ENCODE results near the gene HIF1A.
"Not testable (repeated sequence)": the region's sequence is repeated elsewhere in the genome, so short reads cannot be mapped to it uniquely, and the experiment has no call there.

Gene HIF1A

DNA sequence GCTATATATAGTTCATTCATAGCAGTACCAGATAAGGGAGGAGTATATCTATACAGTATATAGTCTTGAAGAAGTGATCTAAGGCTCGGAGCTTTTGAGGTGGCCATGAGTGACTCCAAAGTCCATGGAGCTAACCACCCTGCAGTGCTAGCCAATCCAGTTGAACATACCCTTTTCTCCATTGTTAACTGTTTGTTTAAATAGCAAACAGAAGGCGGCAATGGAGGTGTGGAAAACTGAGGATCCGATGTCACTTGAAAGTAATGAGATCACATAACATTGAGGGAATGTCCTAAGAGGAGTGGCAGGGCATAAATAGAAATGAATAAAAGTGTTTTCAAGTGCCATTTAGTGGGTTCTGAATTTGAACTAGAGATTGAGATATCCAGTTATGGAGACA lies 54.6 kb downstream of the HIF1A start:
- Histone ChIP-seq H3K9me3 (ENCODE audit: low read length) (no peaks in the 10 kb centered on the region), H3K27me3 (ENCODE audit: insufficient read depth, low read length) (no peaks in the 10 kb centered on the region), H3K4me3 (ENCODE audit: low read length) (no peak overlapping the region), H3K4me1 (ENCODE audit: insufficient read depth, low read length) (peaks cover 6% of the 10 kb centered on the region), H2AFZ (ENCODE audit: low read depth, low read length) (no peak overlapping the region), H3K36me3 (ENCODE audit: insufficient read depth, low read length) (peaks cover 41% of the 10 kb centered on the region)

DNA sequence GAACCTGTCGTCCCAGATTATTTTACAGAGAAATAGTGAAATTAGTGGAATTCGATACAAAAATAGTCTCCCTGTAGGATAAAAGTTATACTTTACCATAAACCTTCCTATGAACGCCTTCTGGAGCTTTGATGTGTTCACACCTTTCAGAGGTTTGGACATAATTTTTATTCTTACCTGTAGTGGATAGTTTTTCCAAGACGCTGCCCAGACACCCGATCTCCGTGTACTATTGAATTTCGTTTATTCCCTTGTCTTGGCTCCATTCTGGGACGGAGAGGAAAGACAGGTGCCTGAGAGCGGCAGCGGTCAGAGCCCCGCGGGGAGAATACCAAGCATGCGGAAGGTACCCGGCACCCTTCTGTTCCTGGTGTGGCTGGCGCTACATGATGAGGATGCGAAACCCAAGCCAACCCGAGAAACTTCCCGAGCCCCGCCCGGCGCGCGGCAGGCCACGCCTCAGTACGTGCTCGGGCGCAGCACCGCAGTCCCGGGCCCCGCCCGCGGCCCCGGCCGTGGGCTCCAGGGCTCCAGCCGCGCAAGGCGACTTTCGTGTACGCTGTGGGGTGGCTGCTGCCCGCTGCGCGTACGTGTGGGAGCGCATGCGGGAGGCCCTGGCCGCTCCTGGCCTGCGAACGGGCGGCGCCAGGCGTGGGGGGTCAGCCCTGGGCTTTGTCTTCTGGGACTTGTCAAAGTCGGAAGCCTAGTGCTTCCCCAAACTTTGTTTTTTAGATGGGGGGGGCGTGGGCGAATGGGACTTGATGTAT lies 55.6 kb downstream of the HIF1A start:
- Histone ChIP-seq H3K27me3 (ENCODE audit: insufficient read depth, low read length) (no peaks in the 10 kb centered on the region), H3K4me1 (ENCODE audit: insufficient read depth, low read length) (peaks cover 6% of the 10 kb centered on the region), H3K4me3 (ENCODE audit: low read length) (no peak overlapping the region), H2AFZ (ENCODE audit: low read depth, low read length) (no peak overlapping the region), H3K9me3 (ENCODE audit: low read length) (no peaks in the 10 kb centered on the region), H3K36me3 (ENCODE audit: insufficient read depth, low read length) (peaks cover 33% of the 10 kb centered on the region)

DNA sequence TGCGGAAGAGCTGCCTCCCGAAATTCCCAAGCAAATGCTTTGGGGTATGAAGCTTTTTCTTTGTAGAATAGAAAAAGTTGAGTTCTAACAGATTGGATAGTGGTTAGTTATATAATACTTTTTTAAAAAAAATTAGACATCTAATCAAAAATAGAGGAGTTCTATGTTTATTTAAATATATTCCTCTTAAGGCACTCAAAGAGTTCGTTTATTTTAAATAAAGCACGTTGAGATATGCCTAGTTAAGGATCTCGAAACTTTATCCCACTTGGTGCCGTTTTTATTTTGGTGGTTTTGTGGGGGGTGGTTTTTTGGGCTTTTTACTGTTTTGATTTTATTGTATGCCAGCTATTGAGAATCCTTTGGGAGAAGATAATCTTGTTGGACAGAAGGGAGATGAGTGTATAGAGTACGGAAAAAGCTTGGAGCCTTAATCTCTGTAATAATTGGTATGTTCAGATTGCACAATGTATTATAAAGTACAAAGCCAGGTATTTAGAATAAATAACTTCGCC lies 56.2 kb downstream of the HIF1A start:
- peaks cover 29% of the 10 kb centered on the region for H3K36me3 ChIP-seq (ENCODE audit: insufficient read depth, low read length)
- H3K9me3 ChIP-seq (ENCODE audit: low read length): no peaks in the 10 kb centered on the region

DNA sequence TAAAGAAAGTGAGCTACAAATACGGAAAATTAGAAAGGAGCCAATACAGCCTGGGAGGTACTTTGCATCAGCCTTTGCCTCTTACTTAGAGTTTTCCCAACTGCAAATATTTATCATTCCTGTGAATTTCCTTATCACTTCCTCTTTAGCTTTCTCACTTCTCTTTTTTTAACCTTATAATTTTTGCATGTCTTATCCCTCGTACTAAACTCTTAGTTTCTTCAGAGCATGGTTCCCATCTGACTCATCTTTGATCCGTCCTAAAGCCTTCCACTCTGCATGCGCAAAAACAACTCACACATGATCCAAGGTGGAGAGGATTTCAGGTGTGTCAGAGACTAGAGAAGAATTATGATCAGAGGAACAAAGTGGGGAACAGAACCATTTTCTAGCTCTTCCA lies 57.3 kb downstream of the HIF1A start:
- H3K4me1 ChIP-seq (ENCODE audit: insufficient read depth, low read length): peaks cover 6% of the 10 kb centered on the region
- no peak overlapping the region for H3K4me3 ChIP-seq (ENCODE audit: low read length)
- no peaks in the 10 kb centered on the region for H3K9me3 ChIP-seq (ENCODE audit: low read length)
- H2AFZ ChIP-seq (ENCODE audit: low read depth, low read length): no peak overlapping the region
- no peaks in the 10 kb centered on the region for H3K27me3 ChIP-seq (ENCODE audit: insufficient read depth, low read length)
- peaks cover 19% of the 10 kb centered on the region for H3K36me3 ChIP-seq (ENCODE audit: insufficient read depth, low read length)

More for the DNA sequence above, 56.2 kb downstream of the HIF1A start:
- no peak overlapping the region for H3K4me3 ChIP-seq (ENCODE audit: low read length)
- H3K27me3 ChIP-seq (ENCODE audit: insufficient read depth, low read length): no peaks in the 10 kb centered on the region
- H2AFZ ChIP-seq (ENCODE audit: low read depth, low read length): no peak overlapping the region
- H3K4me1 ChIP-seq (ENCODE audit: insufficient read depth, low read length): peaks cover 6% of the 10 kb centered on the region

DNA sequence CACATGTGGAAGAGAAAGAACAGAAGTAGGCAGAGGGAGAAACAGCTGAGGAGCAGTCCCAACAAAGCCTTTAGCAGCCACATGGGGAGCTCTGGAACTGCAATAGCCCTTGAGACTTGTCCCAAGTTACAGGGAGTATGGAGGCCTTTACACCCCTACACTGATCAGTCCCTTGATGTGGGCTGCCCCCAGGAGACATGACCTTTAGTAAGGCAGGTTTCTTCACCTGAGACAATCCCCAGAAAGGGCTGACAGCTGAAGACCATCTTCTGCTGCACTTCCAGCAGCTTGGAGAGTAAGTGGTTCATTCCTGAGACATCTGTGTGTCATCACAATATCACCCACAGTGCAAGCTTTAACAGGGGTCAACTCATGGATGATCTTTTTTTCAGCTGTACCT lies 58.3 kb downstream of the HIF1A start:
- no peak overlapping the region for H2AFZ ChIP-seq (ENCODE audit: low read depth, low read length)
- no peaks in the 10 kb centered on the region for H3K9me3 ChIP-seq (ENCODE audit: low read length)
- no peaks in the 10 kb centered on the region for H3K27me3 ChIP-seq (ENCODE audit: insufficient read depth, low read length)
- H3K4me1 ChIP-seq (ENCODE audit: insufficient read depth, low read length): peaks cover 6% of the 10 kb centered on the region
- H3K36me3 ChIP-seq (ENCODE audit: insufficient read depth, low read length): peaks cover 12% of the 10 kb centered on the region
- H3K4me3 ChIP-seq (ENCODE audit: low read length): no peak overlapping the region

DNA sequence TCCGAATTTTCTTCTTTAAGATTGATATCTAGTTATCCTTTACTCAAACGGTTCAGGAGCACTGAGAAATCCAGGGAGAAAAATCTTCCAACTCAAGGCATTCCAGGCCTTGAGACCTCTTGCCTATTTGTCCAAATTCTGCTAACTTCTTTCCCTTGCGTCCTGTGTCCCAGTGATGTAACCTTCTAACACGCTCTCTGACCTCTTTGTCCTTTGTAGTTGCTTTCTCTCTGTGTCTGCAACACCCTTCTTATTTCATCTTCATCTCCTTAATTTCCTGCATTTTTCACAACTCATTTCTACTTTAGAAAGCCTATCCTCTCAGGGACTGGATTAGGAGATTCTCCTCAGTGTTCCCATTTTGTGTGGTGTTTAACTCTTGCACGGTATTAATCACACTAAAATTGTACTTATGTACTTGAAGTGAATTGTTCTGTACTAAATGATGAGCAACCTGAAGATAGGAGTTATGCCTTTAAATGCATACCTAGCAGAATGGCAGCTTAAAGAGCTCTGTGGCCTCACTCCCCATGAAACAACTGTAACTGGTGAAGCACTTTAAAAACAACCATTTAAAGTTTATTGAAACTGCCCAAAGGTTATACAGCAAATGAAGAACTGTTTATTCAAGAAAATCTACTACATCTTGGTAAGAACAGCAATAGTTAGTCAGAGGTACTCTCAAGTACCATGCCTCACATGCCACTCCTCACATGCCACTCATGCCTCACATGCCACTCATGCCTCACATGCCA lies 59.5 kb downstream of the HIF1A start:
- H3K36me3 ChIP-seq (ENCODE audit: insufficient read depth, low read length): peaks cover 8% of the 10 kb centered on the region
- H3K4me3 ChIP-seq (ENCODE audit: low read length): no peak overlapping the region
- H3K4me1 ChIP-seq (ENCODE audit: insufficient read depth, low read length): peaks cover 6% of the 10 kb centered on the region
- H3K9me3 ChIP-seq (ENCODE audit: low read length): no peaks in the 10 kb centered on the region
- H2AFZ ChIP-seq (ENCODE audit: low read depth, low read length): no peak overlapping the region
- H3K27me3 ChIP-seq (ENCODE audit: insufficient read depth, low read length): no peaks in the 10 kb centered on the region

DNA sequence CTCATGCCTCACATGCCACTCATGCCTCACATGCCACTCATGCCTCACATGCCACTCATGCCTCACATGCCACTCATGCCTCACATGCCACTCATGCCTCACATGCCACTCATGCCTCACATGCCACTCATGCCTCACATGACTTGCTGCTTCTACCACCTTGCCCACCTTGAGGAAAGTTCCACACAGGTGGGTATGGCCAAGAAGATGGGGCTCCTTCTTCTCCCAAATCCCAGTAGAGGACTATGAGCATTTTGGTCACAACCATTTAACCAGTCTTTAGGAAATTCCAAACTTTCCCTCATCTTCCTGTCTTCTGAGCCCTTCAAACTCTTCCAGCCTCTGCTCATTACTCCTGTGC lies 60.0 kb downstream of the HIF1A start:
- H3K36me3 ChIP-seq (ENCODE audit: insufficient read depth, low read length); H2AFZ ChIP-seq (ENCODE audit: low read depth, low read length); H3K27me3 ChIP-seq (ENCODE audit: insufficient read depth, low read length); H3K9me3 ChIP-seq (ENCODE audit: low read length); H3K4me3 ChIP-seq (ENCODE audit: low read length); H3K4me1 ChIP-seq (ENCODE audit: insufficient read depth, low read length): not testable (repeated sequence)

DNA sequence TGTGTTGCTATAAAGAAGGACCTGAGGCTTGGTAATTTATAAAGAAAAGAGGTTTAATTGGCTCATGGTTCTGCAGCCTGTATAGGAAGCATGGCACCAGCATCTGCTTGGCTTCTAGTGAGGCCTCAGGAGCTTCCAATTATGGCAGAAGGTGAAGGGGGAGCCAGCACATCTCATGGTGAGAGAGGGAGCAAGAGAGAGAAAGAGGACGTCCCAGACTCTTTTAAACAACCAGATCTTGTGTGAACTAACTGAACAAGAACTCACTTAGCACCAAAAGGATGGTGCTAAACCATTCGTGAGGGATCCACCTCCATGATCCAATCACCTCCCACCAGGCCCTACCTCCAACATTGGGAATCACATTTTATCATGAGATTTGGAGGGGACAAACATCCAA lies 60.8 kb downstream of the HIF1A start:
- Histone ChIP-seq H3K4me3 (ENCODE audit: low read length) (no peak overlapping the region), H3K9me3 (ENCODE audit: low read length) (no peaks in the 10 kb centered on the region), H3K4me1 (ENCODE audit: insufficient read depth, low read length) (peaks cover 6% of the 10 kb centered on the region), H3K27me3 (ENCODE audit: insufficient read depth, low read length) (no peaks in the 10 kb centered on the region), H2AFZ (ENCODE audit: low read depth, low read length) (no peak overlapping the region), H3K36me3 (ENCODE audit: insufficient read depth, low read length) (no peaks in the 10 kb centered on the region)

DNA sequence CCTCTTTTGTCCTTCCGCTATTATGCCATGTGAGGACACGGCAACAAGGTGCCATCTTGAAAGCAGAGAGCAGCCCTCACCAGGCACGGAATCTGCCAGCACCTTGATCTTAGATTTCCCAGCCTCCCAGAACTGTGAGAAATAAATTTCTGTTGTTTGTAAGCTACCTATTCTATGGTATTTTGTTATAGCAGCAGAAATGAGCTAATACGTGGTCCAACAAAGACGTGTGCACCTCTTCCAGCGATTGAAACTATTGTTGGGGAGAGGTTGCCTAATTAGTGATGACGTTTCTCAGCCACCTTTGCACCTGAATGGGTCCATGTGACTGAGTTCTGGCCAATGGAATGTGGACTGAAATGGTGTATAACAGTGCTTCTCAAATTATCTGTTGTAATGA lies 64.6 kb downstream of the HIF1A start:
- H3K9me3 ChIP-seq (ENCODE audit: low read length): no peaks in the 10 kb centered on the region

DNA sequence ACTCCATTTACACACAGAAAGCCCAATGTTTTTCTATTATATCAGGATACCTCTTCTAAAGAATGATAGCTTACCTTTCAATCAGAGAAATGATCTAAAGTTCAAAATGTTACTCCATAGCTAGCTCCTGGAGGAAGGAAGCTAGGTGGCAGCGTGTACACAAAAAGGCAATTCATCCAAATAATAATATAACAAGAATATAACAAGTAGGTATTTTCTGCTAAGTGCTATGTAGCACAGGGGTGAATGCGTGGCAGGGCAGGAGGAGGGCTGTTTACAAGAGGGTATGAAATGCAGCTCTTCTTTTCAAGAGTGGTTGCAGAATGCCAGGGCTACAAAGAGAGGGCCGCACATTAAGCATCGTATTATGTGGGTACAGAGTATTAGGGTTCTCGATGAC lies 66.2 kb downstream of the HIF1A start:
- H3K36me3 ChIP-seq (ENCODE audit: insufficient read depth, low read length): peaks cover 2% of the 10 kb centered on the region
- H2AFZ ChIP-seq (ENCODE audit: low read depth, low read length): peak overlapping the region; percentile 95
- peak overlapping the region; percentile 98 for H3K4me3 ChIP-seq (ENCODE audit: low read length)
- no peaks in the 10 kb centered on the region for H3K9me3 ChIP-seq (ENCODE audit: low read length)
- peaks cover 23% of the 10 kb centered on the region for H3K4me1 ChIP-seq (ENCODE audit: insufficient read depth, low read length)
- no peaks in the 10 kb centered on the region for H3K27me3 ChIP-seq (ENCODE audit: insufficient read depth, low read length)

More for the DNA sequence above, 64.6 kb downstream of the HIF1A start:
- H3K27me3 ChIP-seq (ENCODE audit: insufficient read depth, low read length): no peaks in the 10 kb centered on the region
- no peak overlapping the region for H2AFZ ChIP-seq (ENCODE audit: low read depth, low read length)
- H3K36me3 ChIP-seq (ENCODE audit: insufficient read depth, low read length): no peaks in the 10 kb centered on the region
- H3K4me1 ChIP-seq (ENCODE audit: insufficient read depth, low read length): peaks cover 16% of the 10 kb centered on the region
- H3K4me3 ChIP-seq (ENCODE audit: low read length): no peak overlapping the region

DNA sequence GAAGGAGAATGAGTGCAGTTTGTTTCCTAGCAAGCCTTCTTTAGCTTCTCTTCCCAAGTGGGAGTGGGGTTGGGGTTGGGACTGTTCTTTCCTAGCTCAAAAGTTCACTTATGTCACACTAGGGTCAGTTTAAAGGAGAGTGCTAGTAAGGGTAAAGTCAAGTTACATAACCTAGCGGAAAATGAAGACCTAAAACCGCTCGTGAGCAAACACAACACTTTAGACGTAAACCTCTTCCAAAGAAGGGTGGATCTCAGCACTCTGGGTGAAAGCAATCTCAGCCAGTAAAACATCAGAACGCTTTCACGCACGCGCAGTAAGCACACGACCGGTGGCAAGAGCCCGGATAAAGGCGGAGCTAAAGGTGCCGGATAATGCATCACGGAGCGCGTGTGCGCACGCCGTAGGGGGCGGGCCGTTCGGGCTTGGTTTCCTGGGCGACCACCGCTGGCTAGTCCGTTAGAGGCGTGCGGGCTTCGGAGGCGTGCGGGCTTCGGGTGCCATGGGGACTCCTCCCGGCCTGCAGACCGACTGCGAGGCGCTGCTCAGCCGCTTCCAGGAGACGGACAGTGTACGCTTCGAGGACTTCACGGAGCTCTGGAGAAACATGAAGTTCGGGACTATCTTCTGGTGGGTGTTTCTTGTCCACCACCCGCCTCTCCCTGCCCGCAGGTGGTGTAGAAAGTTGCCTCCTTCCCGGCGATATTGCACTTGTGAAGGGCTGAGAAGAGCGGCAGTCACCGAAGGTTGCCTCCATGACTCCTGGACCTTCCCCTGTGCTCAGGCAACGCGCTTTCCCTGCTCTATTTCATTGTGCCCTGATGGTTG lies 66.9 kb downstream of the HIF1A start, which contains the start of gene SNAPC1:
TSS of gene SNAPC1 (plus strand) at position 462 of the 828 bp plus-strand sequence. CDS start at position 503, 41 bp downstream.
- Histone ChIP-seq H3K27me3 (ENCODE audit: insufficient read depth, low read length) (no peaks in the 10 kb centered on the region), H2AFZ (ENCODE audit: low read depth, low read length) (peak within 1 kb of the TSS; percentile 95), H3K4me3 (ENCODE audit: low read length) (peak within 1 kb of the TSS; percentile 98), H3K9me3 (ENCODE audit: low read length) (no peaks in the 10 kb centered on the region), H3K4me1 (ENCODE audit: insufficient read depth, low read length) (peaks cover 23% of the 10 kb centered on the region), H3K36me3 (ENCODE audit: insufficient read depth, low read length) (peaks cover 5% of the 10 kb centered on the region)

DNA sequence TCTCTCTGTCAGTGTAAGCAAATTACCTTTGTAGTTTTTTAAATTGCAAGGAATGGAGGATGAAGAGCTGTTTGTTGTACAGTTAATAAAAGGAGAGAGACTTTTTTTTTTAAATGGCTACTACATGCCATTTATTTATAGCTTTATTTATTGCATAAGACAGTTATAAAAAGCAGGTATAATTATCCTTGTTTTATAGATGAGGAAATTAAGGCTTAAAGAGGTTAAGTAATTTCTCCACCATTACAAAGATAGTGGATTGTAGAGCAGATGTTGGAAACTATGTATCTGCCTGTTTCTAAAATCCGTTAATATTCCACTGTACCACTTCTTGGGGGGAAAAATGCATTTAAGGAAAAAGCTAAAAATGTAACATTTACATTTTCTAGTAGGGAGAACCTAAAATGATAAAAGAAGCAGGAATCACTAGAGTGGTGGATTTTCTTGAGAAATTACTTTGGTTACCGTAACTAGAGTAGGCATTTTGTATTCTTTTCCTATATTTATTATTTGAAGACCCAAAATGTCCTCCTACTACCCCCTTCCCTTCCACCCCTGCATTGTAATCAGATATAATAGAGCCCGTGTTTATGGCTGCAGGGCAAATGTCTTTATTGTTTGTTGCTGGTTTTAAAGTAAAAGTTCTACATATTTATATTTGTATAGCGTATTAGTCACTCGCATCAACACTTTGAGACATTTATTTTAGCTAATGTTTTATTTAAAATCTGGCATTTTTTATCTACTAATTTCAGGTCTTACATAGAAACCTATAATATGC lies 69.2 kb downstream of the HIF1A start:
- Histone ChIP-seq H3K4me3 (ENCODE audit: low read length) (peak overlapping the region; percentile 10), H2AFZ (ENCODE audit: low read depth, low read length) (no peak overlapping the region), H3K36me3 (ENCODE audit: insufficient read depth, low read length) (peaks cover 20% of the 10 kb centered on the region), H3K27me3 (ENCODE audit: insufficient read depth, low read length) (no peaks in the 10 kb centered on the region), H3K9me3 (ENCODE audit: low read length) (no peaks in the 10 kb centered on the region), H3K4me1 (ENCODE audit: insufficient read depth, low read length) (peaks cover 23% of the 10 kb centered on the region)

Data from neuron (in vitro differentiated cells).